Neural progenitor cell (in vitro differentiated cells): ENCODE data around the gene MACROD2. TPM values are rescaled to one million over a fixed set of nuclear protein-coding genes. Genes with fewer than 3 reads are reported as not detected.

Experiments
- DNase-seq: peaks from one replicate; pipeline ENCODE4 v3.0.0-alpha.2; 2016; ENCODE audit warnings: low spot score
- H2AFZ ChIP-seq: fragments of 200-600 bp; sonication (generic); replicated peaks from 2 replicates; pipeline ENCODE4 v1.6.1; 2016; ENCODE audit warnings: antibody characterized with exemption
- H3F3A ChIP-seq: fragments of 200-600 bp; sonication (generic); 2 replicates; pipeline ENCODE4 v1.6.1; 2016; ENCODE audit warnings: antibody characterized with exemption, low read depth
- H3K27ac ChIP-seq: fragments of 200-600 bp; sonication (generic); 2 replicates; pipeline ENCODE4 v1.5.1; 2016; ENCODE audit warnings: mild to moderate bottlenecking
- H3K27me3 ChIP-seq: fragments of 200-600 bp; sonication (generic); 2 replicates; pipeline ENCODE4 v1.6.1; 2016; ENCODE audit warnings: mild to moderate bottlenecking, moderate library complexity
- H3K36me3 ChIP-seq: fragments of 200-600 bp; sonication (generic); 2 replicates; pipeline ENCODE4 v1.5.1; 2016
- H3K4me1 ChIP-seq: fragments of 200-600 bp; sonication (generic); 2 replicates; pipeline ENCODE4 v1.6.1; 2016; ENCODE audit warnings: mixed run types
- H3K4me2 ChIP-seq: fragments of 200-600 bp; sonication (generic); 2 replicates; pipeline ENCODE4 v1.6.1; 2016
- H3K4me3 ChIP-seq: fragments of 200-600 bp; sonication (generic); 2 replicates; pipeline ENCODE4 v1.5.1; 2016
- H3K79me2 ChIP-seq: fragments of 200-600 bp; sonication (generic); 2 replicates; pipeline ENCODE4 v1.6.1; 2016; ENCODE audit warnings: low read depth
- H3K9ac ChIP-seq: fragments of 200-600 bp; sonication (generic); 2 replicates; pipeline ENCODE4 v1.6.1; 2016
- H3K9me3 ChIP-seq: fragments of 200-600 bp; sonication (generic); 2 replicates; pipeline ENCODE4 v1.5.1; 2016; ENCODE audit warnings: low read depth
- H4K20me1 ChIP-seq: fragments of 200-600 bp; sonication (generic); 2 replicates; pipeline ENCODE4 v1.6.1; 2016; ENCODE audit warnings: low read depth
- H3K27ac Mint-ChIP-seq: 3 replicates; pipeline ENCODE4 v1.8.0; 2021; ENCODE audit warnings: mixed read lengths
- H3K27me3 Mint-ChIP-seq: 2 replicates; pipeline ENCODE4 v1.8.0; 2022; ENCODE audit warnings: low read depth, mild to moderate bottlenecking, inconsistent platforms, moderate library complexity, mixed read lengths; ENCODE audit not compliant: insufficient read depth
- H3K36me3 Mint-ChIP-seq: 3 replicates; pipeline ENCODE4 v1.8.0; 2021; ENCODE audit warnings: mixed read lengths
- H3K4me1 Mint-ChIP-seq: 3 replicates; pipeline ENCODE4 v1.8.0; 2021; ENCODE audit warnings: mixed read lengths
- H3K4me3 Mint-ChIP-seq: 3 replicates; pipeline ENCODE4 v1.8.0; 2021; ENCODE audit warnings: mild to moderate bottlenecking, moderate library complexity, mixed read lengths
- H3K9me3 Mint-ChIP-seq: 3 replicates; pipeline ENCODE4 v1.8.0; 2020; ENCODE audit warnings: mixed read lengths
- EZH2 ChIP-seq: fragments of 200-600 bp; sonication (generic); IDR thresholded peaks from 2 replicates; pipeline ENCODE4 v1.6.1; 2017; ENCODE audit warnings: antibody characterized with exemption, mild to moderate bottlenecking, moderate library complexity
- EZH2phosphoT487 ChIP-seq: fragments of 200-600 bp; sonication (generic); IDR thresholded peaks from 2 replicates; pipeline ENCODE4 v1.6.1; 2017; ENCODE audit warnings: antibody characterized with exemption
- total RNA-seq: library from RNA; depleted of rRNA; stranded (reverse); fragments of >200 nt; gene quantifications from 2 replicates; pipeline ENCODE4 v1.2.3, GENCODE V29; 2015; ENCODE audit warnings: low replicate concordance
- TF ChIP-seq, protein P1 (sequence below): fragments of 200-600 bp; sonication (generic); IDR thresholded peaks from 2 replicates; pipeline ENCODE4 v1.5.1; 2017; ENCODE audit warnings: antibody characterized with exemption, mild to moderate bottlenecking

MACROD2 gene
- total RNA-seq, 1 donor from 2014 or later = 11.9 TPM

DNA sequence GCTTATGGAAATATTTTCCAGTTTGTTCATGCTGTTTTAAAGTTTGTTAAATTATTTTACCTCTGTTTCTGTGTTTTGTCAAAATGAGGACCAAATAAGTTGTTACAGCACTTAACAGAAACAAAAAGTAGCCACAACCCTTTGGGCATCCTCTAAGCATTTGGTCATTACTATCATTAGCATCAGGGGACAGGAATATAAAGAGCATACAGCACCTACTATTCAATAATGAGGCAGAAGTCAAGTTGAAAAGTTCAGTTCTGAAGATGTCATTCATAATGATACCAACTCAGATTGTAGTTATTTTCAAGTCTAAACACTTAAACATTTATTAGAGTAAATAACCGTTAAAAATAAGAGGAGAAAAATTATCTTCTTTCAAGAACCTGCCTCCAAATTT lies 1204.4 kb downstream of the MACROD2 start:
- TF ChIP-seq, protein P1, sequence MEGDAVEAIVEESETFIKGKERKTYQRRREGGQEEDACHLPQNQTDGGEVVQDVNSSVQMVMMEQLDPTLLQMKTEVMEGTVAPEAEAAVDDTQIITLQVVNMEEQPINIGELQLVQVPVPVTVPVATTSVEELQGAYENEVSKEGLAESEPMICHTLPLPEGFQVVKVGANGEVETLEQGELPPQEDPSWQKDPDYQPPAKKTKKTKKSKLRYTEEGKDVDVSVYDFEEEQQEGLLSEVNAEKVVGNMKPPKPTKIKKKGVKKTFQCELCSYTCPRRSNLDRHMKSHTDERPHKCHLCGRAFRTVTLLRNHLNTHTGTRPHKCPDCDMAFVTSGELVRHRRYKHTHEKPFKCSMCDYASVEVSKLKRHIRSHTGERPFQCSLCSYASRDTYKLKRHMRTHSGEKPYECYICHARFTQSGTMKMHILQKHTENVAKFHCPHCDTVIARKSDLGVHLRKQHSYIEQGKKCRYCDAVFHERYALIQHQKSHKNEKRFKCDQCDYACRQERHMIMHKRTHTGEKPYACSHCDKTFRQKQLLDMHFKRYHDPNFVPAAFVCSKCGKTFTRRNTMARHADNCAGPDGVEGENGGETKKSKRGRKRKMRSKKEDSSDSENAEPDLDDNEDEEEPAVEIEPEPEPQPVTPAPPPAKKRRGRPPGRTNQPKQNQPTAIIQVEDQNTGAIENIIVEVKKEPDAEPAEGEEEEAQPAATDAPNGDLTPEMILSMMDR = no peak
- no peak for TF ChIP-seq EZH2
- TF ChIP-seq EZH2phosphoT487 = no peak
- Histone ChIP-seq H3K4me1 (no peaks in the 10 kb centered on the region), H4K20me1 (no peaks in the 10 kb centered on the region), H3K36me3 (no peaks in the 10 kb centered on the region), H3K27ac (no peak overlapping the region), H3K9me3 (no peaks in the 10 kb centered on the region), H3K79me2 (no peaks in the 10 kb centered on the region), H3K4me3 (no peak overlapping the region), H3K9ac (no peak overlapping the region), H3K27me3 (no peaks in the 10 kb centered on the region), H3K4me2 (no peak overlapping the region), H3F3A (no peaks in the 10 kb centered on the region), H2AFZ (no peak overlapping the region)
- Mint-ChIP-seq H3K4me3 (no peak overlapping the region), H3K4me1 (no peaks in the 10 kb centered on the region), H3K9me3 (no peaks in the 10 kb centered on the region), H3K36me3 (no peaks in the 10 kb centered on the region), H3K27ac (no peak overlapping the region), H3K27me3 (no peaks in the 10 kb centered on the region)
- no peak for DNase-seq

GRCh38 chr20:15200147-15200565 lies 1204.8 kb downstream of the MACROD2 start:
- H3K4me2 ChIP-seq = no peak overlapping the region
- H3K4me1 ChIP-seq = no peaks in the 10 kb centered on the region
- Mint-ChIP-seq H3K27me3 (no peaks in the 10 kb centered on the region), H3K4me1 (peaks cover under 1% of the 10 kb centered on the region), H3K36me3 (no peaks in the 10 kb centered on the region), H3K27ac (no peak overlapping the region), H3K4me3 (no peak overlapping the region), H3K9me3 (no peaks in the 10 kb centered on the region)
- no peak overlapping the region for H3K27ac ChIP-seq
- no peaks in the 10 kb centered on the region for H4K20me1 ChIP-seq
- TF ChIP-seq EZH2phosphoT487 (no peak), EZH2 (no peak)
- TF ChIP-seq, protein P1 = no peak
- H3K9ac ChIP-seq = no peak overlapping the region
- no peaks in the 10 kb centered on the region for H3K9me3 ChIP-seq
- no peak for DNase-seq
- no peaks in the 10 kb centered on the region for H3K36me3 ChIP-seq
- H3K4me3 ChIP-seq = no peak overlapping the region
- H3K27me3 ChIP-seq = no peaks in the 10 kb centered on the region
- no peaks in the 10 kb centered on the region for H3F3A ChIP-seq
- no peaks in the 10 kb centered on the region for H3K79me2 ChIP-seq
- H2AFZ ChIP-seq = no peak overlapping the region

GRCh38 chr20:15201602-15202001 lies 1206.3 kb downstream of the MACROD2 start:
- H3K36me3 Mint-ChIP-seq = no peaks in the 10 kb centered on the region
- no peak overlapping the region for H3K9ac ChIP-seq
- H3K27ac Mint-ChIP-seq = no peak overlapping the region
- no peaks in the 10 kb centered on the region for H3K27me3 ChIP-seq
- no peak for DNase-seq
- TF ChIP-seq, protein P1 = no peak
- TF ChIP-seq EZH2 = no peak
- no peak for TF ChIP-seq EZH2phosphoT487
- H3K4me1 ChIP-seq = no peaks in the 10 kb centered on the region
- H3K27ac ChIP-seq = no peak overlapping the region
- H4K20me1 ChIP-seq = no peaks in the 10 kb centered on the region
- H3K4me3 ChIP-seq = no peak overlapping the region
- no peaks in the 10 kb centered on the region for H3K27me3 Mint-ChIP-seq
- no peaks in the 10 kb centered on the region for H3K79me2 ChIP-seq
- H3K36me3 ChIP-seq = no peaks in the 10 kb centered on the region
- H3K4me2 ChIP-seq = no peak overlapping the region
- no peak overlapping the region for H3K4me3 Mint-ChIP-seq
- no peaks in the 10 kb centered on the region for H3K9me3 ChIP-seq
- H3F3A ChIP-seq = no peaks in the 10 kb centered on the region
- peaks cover 5% of the 10 kb centered on the region for H3K4me1 Mint-ChIP-seq
- H3K9me3 Mint-ChIP-seq = peaks cover 2% of the 10 kb centered on the region
- H2AFZ ChIP-seq = no peak overlapping the region
